Ishikawa (cell line): ENCODE data around the gene MALRD1.

Experiments
- CEBPB ChIP-seq: IDR thresholded peaks from 2 replicates; pipeline ENCODE4 v1.6.1; 2012
- CREB1 ChIP-seq: IDR thresholded peaks from 2 replicates; pipeline ENCODE4 v1.6.1; 2012; ENCODE audit warnings: low read depth
- EGR1 ChIP-seq: IDR thresholded peaks from 2 replicates; pipeline ENCODE4 v1.6.1; 2012
- EP300 ChIP-seq: IDR thresholded peaks from 2 replicates; pipeline ENCODE4 v1.6.1; 2012; ENCODE audit warnings: borderline replicate concordance
- FOXM1 ChIP-seq: IDR thresholded peaks from 2 replicates; pipeline ENCODE4 v1.6.1; 2012; ENCODE audit warnings: low read depth, borderline replicate concordance
- NFIC ChIP-seq: IDR thresholded peaks from 2 replicates; pipeline ENCODE4 v1.6.1; 2012
- TAF1 ChIP-seq: IDR thresholded peaks from 2 replicates; pipeline ENCODE4 v1.6.1; 2012; ENCODE audit warnings: low read depth, mild to moderate bottlenecking
- TCF12 ChIP-seq: IDR thresholded peaks from 2 replicates; pipeline ENCODE4 v1.6.1; 2012; ENCODE audit warnings: low read depth
- TEAD4 ChIP-seq: IDR thresholded peaks from 2 replicates; pipeline ENCODE4 v1.6.1; 2012
- YY1 ChIP-seq: IDR thresholded peaks from 2 replicates; pipeline ENCODE4 v1.6.1; 2012; ENCODE audit warnings: low read depth
- ZBTB7A ChIP-seq: IDR thresholded peaks from 2 replicates; pipeline ENCODE4 v1.6.1; 2012; ENCODE audit warnings: low read depth
- TF ChIP-seq, protein P1 (sequence below): IDR thresholded peaks from 2 replicates; pipeline ENCODE4 v1.6.1; 2012; ENCODE audit warnings: low read depth, mild to moderate bottlenecking
- TF ChIP-seq, protein P2 (sequence below): IDR thresholded peaks from 2 replicates; pipeline ENCODE4 v1.6.1; 2012
- TF ChIP-seq, protein P3 (sequence below): IDR thresholded peaks from 2 replicates; pipeline ENCODE4 v1.6.1; 2012

Gene MALRD1

DNA sequence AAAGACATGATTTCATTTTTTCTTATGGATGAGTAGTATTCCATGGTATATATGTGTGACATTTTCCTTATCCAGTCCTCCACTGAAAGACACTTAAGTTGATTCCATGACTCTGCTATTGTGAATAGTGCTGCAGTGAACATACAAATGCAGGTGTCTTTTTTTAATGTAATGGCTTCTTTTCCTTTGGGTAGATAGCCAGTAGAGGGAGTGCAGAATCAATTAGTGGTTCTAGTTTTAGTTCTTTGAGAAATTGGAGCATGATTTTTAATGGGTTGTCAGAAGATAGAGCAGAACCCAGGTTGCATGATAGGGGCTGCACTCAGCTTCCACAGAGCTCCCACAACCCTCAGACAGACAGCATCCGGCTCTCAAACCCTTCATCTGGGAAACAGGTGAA lies 614.7 kb downstream of the MALRD1 start:
- TF ChIP-seq YY1 (no peak), CEBPB (no peak), EP300 (no peak), CREB1 (no peak), NFIC (no peak), ZBTB7A (no peak), TAF1 (no peak)
- TF ChIP-seq, protein P1, sequence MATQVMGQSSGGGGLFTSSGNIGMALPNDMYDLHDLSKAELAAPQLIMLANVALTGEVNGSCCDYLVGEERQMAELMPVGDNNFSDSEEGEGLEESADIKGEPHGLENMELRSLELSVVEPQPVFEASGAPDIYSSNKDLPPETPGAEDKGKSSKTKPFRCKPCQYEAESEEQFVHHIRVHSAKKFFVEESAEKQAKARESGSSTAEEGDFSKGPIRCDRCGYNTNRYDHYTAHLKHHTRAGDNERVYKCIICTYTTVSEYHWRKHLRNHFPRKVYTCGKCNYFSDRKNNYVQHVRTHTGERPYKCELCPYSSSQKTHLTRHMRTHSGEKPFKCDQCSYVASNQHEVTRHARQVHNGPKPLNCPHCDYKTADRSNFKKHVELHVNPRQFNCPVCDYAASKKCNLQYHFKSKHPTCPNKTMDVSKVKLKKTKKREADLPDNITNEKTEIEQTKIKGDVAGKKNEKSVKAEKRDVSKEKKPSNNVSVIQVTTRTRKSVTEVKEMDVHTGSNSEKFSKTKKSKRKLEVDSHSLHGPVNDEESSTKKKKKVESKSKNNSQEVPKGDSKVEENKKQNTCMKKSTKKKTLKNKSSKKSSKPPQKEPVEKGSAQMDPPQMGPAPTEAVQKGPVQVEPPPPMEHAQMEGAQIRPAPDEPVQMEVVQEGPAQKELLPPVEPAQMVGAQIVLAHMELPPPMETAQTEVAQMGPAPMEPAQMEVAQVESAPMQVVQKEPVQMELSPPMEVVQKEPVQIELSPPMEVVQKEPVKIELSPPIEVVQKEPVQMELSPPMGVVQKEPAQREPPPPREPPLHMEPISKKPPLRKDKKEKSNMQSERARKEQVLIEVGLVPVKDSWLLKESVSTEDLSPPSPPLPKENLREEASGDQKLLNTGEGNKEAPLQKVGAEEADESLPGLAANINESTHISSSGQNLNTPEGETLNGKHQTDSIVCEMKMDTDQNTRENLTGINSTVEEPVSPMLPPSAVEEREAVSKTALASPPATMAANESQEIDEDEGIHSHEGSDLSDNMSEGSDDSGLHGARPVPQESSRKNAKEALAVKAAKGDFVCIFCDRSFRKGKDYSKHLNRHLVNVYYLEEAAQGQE: no peak
- TF ChIP-seq, protein P2, sequence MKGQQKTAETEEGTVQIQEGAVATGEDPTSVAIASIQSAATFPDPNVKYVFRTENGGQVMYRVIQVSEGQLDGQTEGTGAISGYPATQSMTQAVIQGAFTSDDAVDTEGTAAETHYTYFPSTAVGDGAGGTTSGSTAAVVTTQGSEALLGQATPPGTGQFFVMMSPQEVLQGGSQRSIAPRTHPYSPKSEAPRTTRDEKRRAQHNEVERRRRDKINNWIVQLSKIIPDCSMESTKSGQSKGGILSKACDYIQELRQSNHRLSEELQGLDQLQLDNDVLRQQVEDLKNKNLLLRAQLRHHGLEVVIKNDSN: no peak

DNA sequence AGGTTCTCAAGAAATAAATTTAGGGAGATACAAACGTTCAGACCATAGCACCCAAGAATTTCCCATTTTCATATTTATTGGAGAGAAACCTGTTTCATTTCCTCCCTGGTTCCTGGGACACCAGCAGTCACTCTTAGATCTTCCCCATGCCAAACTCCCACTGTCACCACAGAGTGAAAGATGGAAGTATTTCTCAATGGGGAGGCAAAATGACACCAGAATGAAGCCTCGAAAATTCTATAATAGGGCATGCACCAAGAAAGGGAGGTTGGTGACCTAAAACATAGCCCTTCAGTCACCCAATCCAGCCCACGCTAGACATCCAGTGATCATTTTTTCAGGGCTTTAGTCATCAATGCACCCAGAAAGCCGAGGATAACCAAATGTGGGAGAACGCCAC lies 619.5 kb downstream of the MALRD1 start:
- TF ChIP-seq TEAD4 (no peak), FOXM1 (no peak), CEBPB (no peak), EGR1 (no peak), NFIC (no peak), CREB1 (no peak), TCF12 (no peak), TAF1 (no peak), ZBTB7A (no peak)
- TF ChIP-seq, protein P2: no peak
- TF ChIP-seq, protein P1: no peak

DNA sequence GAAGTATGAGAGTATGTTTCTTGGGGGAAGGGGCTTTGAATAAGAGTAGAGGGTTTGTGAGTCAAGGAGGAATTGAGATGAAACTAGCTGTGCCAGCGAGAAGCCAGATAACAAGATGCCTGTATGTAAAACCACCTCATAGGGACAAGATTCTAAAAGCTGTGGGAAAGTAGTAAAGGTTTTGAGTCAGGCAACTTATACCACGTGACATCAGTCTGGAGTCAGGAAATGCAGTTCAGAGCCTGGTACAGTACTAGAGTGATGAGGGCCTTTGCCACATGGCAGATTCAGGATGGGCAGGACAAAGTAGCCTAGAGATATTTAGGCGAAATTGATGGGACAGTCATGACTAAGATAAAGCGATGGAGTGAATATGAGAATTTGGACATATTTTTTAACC lies 627.5 kb downstream of the MALRD1 start:
- no peak for TF ChIP-seq ZBTB7A
- TF ChIP-seq, protein P3, sequence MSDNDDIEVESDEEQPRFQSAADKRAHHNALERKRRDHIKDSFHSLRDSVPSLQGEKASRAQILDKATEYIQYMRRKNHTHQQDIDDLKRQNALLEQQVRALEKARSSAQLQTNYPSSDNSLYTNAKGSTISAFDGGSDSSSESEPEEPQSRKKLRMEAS: no peak
- TF ChIP-seq NFIC: no peak
- no peak for TF ChIP-seq FOXM1
- TF ChIP-seq, protein P2: no peak
- TF ChIP-seq YY1: no peak
- no peak for TF ChIP-seq CREB1

DNA sequence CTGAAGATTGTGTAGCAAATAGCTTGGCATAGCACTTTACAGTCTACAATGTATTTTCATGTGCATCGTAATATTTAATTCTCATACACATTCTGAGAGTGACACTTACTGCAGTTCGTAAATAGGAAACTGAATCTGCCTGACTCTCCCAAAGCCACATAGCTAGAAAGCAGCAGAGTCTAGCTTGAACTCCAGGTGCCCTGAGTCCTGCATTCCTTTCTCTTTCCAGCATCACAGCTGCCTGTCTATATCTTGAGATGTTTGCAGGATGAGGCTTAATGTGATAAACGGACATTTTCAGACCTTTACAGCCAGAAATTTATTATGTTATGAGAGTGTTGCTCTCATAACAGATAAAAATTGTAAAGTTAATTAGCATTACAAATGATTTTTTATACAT lies 634.8 kb downstream of the MALRD1 start:
- no peak for TF ChIP-seq TEAD4
- no peak for TF ChIP-seq TAF1
- no peak for TF ChIP-seq EGR1
- no peak for TF ChIP-seq CREB1
- TF ChIP-seq NFIC: no peak
- TF ChIP-seq FOXM1: no peak
- no peak for TF ChIP-seq YY1
- TF ChIP-seq ZBTB7A: no peak
- TF ChIP-seq, protein P2: no peak
- TF ChIP-seq CEBPB: no peak
- TF ChIP-seq TCF12: no peak

DNA sequence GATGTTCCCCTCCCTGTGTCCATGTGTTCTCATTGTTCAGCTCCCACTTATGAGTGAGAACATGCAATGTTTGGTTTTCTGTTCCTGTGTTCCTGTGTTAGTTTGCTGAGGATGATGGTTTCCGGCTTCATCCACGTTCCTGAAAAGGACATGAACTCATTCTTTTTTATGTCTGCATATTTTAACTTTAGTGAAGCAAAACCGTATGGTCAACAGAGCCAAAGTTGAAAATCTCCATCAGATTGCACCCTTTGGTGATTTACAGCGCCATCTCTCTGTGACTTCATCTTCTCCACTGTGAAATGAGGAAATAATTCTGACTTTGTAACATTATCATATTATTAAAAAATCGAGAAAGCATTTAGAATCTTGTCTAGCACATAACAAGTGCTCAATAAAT lies 635.4 kb downstream of the MALRD1 start:
- TF ChIP-seq, protein P2: no peak
- no peak for TF ChIP-seq CEBPB
- TF ChIP-seq NFIC: no peak
- TF ChIP-seq ZBTB7A: no peak
- no peak for TF ChIP-seq EP300
- TF ChIP-seq, protein P3: no peak
- TF ChIP-seq YY1: no peak
- TF ChIP-seq TAF1: no peak
- TF ChIP-seq EGR1: no peak
- TF ChIP-seq, protein P1: no peak
- no peak for TF ChIP-seq FOXM1
- no peak for TF ChIP-seq CREB1
- TF ChIP-seq TEAD4: no peak
